Measurements from ENCODE around the gene LRG1.

The LRG1 gene

DNA sequence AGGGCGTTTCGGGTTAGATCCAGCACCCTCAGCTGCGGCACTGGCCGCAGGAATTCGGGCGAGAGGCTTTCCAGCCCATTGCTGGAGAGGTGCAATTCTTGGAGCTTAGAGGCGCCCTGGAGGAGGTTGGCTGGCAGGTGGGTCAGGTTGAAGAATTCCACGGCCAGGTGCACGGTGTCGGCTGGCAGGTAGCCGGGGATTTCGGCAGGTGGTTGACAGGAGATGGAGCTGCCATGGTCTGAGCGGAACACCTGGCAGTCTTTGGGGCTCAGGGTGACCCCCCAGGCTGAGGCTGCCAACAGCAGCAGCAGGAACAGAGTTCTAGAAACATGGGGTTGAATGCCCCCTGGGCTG lies 1.3 kb downstream of the LRG1 start:
- Histone ChIP-seq H3K4me1 (ENCODE audit: low read depth, poor library complexity, severe bottlenecking) (peaks cover 16% of the 10 kb centered on the region), H4K20me1 (ENCODE audit: insufficient read depth) (no peaks in the 10 kb centered on the region), H2AFZ (ENCODE audit: low read depth) (no peak overlapping the region), H3K27ac (no peak overlapping the region), H3K27me3 (ENCODE audit: insufficient read depth, low read depth) (peaks cover 67% of the 10 kb centered on the region), H3K4me2 (no peak overlapping the region), H3K79me2 (ENCODE audit: insufficient read depth, low read depth) (no peaks in the 10 kb centered on the region), H3K4me3 (IDR thresholded peaks at IDR 0.05; ENCODE audit: insufficient read depth, low read depth, low read length) (no peak overlapping the region), H3K9ac (no peak overlapping the region), H3K36me3 (ENCODE audit: insufficient read depth) (no peaks in the 10 kb centered on the region)
- TF ChIP-seq, protein P1, sequence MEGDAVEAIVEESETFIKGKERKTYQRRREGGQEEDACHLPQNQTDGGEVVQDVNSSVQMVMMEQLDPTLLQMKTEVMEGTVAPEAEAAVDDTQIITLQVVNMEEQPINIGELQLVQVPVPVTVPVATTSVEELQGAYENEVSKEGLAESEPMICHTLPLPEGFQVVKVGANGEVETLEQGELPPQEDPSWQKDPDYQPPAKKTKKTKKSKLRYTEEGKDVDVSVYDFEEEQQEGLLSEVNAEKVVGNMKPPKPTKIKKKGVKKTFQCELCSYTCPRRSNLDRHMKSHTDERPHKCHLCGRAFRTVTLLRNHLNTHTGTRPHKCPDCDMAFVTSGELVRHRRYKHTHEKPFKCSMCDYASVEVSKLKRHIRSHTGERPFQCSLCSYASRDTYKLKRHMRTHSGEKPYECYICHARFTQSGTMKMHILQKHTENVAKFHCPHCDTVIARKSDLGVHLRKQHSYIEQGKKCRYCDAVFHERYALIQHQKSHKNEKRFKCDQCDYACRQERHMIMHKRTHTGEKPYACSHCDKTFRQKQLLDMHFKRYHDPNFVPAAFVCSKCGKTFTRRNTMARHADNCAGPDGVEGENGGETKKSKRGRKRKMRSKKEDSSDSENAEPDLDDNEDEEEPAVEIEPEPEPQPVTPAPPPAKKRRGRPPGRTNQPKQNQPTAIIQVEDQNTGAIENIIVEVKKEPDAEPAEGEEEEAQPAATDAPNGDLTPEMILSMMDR (conservative IDR thresholded peaks at IDR 0.05; ENCODE audit: low read depth, low read length): no peak

DNA sequence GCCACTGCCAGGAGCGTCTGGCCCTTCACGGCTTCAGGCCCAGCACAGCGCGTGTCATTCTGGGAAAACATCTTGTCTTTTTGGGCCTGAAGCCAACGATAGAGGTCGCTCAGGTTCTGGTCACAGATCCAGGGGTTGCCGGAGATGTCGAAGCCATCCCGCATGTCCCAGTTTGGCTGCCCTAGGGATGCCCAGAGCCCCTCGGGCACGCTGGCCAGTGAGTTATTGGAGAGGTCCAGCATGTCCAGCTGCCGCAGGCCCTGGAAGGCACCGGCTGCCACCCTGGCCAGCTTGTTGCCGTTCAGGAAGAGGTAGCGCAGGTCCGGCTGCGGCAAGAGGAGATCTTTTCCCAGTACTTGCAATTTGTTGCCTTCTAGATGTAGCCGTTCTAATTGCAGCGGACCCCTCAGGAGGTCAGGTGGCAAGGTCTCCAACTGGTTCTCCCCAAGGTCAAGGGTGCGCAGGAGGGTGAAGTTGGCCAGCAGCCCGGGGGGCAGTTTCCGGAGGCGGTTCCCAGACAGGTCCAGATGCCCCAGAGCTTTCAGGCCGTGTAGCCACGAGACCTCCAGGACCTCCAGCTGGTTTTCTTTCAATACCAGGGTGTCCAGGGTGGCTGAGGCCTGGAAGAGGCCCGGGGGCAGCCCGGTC lies 1.8 kb downstream of the LRG1 start:
- Histone ChIP-seq H3K9ac (no peak overlapping the region), H2AFZ (ENCODE audit: low read depth) (no peak overlapping the region), H3K4me3 (IDR thresholded peaks at IDR 0.05; ENCODE audit: insufficient read depth, low read depth, low read length) (no peak overlapping the region), H3K27me3 (ENCODE audit: insufficient read depth, low read depth) (peaks cover 72% of the 10 kb centered on the region), H3K27ac (no peak overlapping the region), H3K36me3 (ENCODE audit: insufficient read depth) (no peaks in the 10 kb centered on the region), H4K20me1 (ENCODE audit: insufficient read depth) (no peaks in the 10 kb centered on the region), H3K4me1 (ENCODE audit: low read depth, poor library complexity, severe bottlenecking) (peaks cover 16% of the 10 kb centered on the region), H3K4me2 (no peak overlapping the region), H3K79me2 (ENCODE audit: insufficient read depth, low read depth) (no peaks in the 10 kb centered on the region)
- TF ChIP-seq, protein P1 (conservative IDR thresholded peaks at IDR 0.05; ENCODE audit: low read depth, low read length): no peak

DNA sequence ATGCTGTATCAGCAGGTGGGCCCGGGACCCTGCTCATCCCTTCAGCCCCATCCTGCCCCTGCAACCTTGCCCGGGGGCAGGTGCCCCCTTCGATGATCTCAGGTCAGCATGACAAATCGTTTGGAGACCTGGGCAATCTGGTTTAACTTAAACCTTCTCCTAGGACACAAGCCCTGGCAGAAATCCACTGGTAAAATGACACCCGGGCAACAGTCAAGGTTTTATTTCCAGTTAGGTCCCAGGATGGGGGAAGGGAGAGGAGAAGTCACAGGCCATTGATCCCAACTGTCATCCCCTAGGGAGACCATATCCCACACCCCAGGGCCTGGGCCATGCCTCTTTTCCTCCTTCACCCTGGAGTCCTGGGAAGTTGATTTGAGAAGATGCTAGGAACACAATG lies 3.0 kb downstream of the LRG1 start:
- Histone ChIP-seq H3K4me2 (no peak overlapping the region), H3K27ac (no peak overlapping the region), H3K4me1 (ENCODE audit: low read depth, poor library complexity, severe bottlenecking) (peaks cover 8% of the 10 kb centered on the region), H3K9ac (no peak overlapping the region), H3K36me3 (ENCODE audit: insufficient read depth) (no peaks in the 10 kb centered on the region), H2AFZ (ENCODE audit: low read depth) (no peak overlapping the region), H3K4me3 (IDR thresholded peaks at IDR 0.05; ENCODE audit: insufficient read depth, low read depth, low read length) (no peak overlapping the region), H4K20me1 (ENCODE audit: insufficient read depth) (no peaks in the 10 kb centered on the region), H3K27me3 (ENCODE audit: insufficient read depth, low read depth) (peaks cover 85% of the 10 kb centered on the region), H3K79me2 (ENCODE audit: insufficient read depth, low read depth) (no peaks in the 10 kb centered on the region)
- TF ChIP-seq, protein P1 (conservative IDR thresholded peaks at IDR 0.05; ENCODE audit: low read depth, low read length): no peak

DNA sequence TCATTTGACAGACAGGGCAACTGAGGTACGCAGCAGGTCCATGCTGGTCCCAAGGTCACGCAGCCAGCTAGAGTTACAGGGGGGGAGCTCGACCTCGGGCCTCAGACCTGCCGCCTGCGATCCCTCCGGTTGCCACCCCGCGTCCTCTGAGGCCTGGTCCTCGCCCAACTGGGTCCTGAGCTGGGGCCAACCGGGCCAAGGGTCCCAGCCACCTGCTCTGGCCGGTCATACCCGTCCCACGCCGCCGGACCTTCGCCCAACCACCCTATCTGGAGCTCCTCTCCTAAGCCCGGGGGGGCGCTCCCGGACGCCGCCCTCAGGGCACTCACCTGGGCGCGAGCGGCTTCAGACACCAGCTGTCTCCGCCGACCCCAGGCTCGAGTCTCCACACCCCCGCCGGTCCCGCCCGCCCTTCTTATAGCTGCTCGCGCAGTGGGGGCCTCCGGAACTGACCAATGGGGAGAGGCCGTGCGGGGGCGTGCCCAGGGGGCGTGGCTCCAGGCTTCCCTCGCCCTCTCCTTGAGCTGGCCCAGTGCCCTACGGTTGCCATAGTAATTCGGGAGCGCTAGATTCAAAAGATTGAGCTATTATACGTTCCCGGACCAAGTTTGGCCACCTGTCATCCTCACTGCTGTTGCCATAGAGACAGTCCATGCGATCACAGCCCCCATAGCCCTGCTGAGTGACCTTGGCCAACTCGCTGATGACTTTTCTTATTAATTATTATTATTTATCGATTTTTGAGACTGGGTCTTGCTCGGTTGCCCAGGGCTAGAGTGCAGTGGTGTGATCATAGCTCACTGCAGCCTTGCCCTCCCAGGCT lies 4.8 kb downstream of the LRG1 start, which contains the start of gene PLIN5:
TSS of gene PLIN5 (minus strand) at position 389 of the 823 bp plus-strand sequence. CDS start 1,150 bp downstream, outside the sequence.
- Histone ChIP-seq H2AFZ (ENCODE audit: low read depth) (no peak within 1 kb of the TSS), H3K4me3 (IDR thresholded peaks at IDR 0.05; ENCODE audit: insufficient read depth, low read depth, low read length) (no peak within 1 kb of the TSS), H3K9ac (no peak within 1 kb of the TSS), H3K27me3 (ENCODE audit: insufficient read depth, low read depth) (peaks cover 98% of the 10 kb centered on the region), H3K4me1 (ENCODE audit: low read depth, poor library complexity, severe bottlenecking) (peaks cover 4% of the 10 kb centered on the region), H3K27ac (no peak within 1 kb of the TSS), H3K36me3 (ENCODE audit: insufficient read depth) (no peaks in the 10 kb centered on the region), H4K20me1 (ENCODE audit: insufficient read depth) (no peaks in the 10 kb centered on the region), H3K4me2 (no peak within 1 kb of the TSS), H3K79me2 (ENCODE audit: insufficient read depth, low read depth) (no peaks in the 10 kb centered on the region)
- TF ChIP-seq, protein P1 (conservative IDR thresholded peaks at IDR 0.05; ENCODE audit: low read depth, low read length): no peak

Measured in KMS-11 (cell line).